LNCaP clone FGC (cell line): ENCODE measurements around the gene MEN1.

ENCODE experiments used
- DNase-seq: peaks from one replicate; pipeline ENCODE4 v3.0.0-alpha.2; 2011; ENCODE audit warnings: low read depth
- H3K4me3 ChIP-seq: 2 replicates; pipeline ENCODE4 v1.5.1; 2011; ENCODE audit warnings: mild to moderate bottlenecking, low read depth, low read length, control low read depth
- TF ChIP-seq, protein P1 (sequence below): IDR thresholded peaks from 2 replicates; pipeline ENCODE4 v1.5.1; 2012; ENCODE audit warnings: mild to moderate bottlenecking; ENCODE audit not compliant: control insufficient read depth, insufficient read depth; ENCODE audit errors: extremely low read depth

MEN1 gene

DNA sequence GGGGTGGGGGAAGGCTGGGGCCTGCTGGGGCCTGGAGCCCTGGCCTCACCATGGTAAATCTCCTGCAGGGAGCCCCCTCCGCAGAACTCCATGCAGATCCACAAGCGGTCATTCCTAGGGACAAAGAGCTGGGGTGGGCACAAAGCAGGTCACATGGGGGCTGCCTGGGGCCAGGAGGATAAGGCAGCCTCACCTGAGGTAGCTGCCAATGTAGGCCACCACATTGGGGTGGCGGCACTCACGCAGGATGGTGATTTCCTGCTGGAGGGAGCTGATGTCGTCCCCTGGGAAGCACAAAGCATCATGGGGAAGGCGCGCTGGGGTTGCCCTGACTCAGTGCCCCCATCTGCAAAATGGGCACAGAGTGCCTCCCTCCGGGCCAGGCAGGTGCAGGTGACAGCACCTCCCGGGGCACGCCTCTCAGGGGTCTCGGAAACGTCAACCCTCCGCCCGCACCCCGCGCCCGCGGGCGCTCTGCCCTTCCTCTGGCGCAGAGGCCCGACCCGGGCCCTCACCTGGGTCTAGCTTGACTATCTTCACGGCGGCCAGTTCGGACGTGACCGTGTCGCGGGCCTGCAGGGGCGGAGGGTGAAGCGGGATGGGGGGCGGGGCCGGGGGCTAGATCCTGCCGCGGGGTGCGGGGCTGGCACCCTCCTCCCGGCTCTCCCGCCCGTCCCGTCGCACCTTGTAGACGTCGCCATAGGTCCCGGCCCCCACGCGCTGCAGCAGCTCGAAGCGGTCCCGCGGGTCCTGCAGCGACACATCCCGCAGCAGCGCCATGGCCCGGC, 7.8 kb downstream of the MEN1 start:
- peak overlapping the region; percentile 49 for H3K4me3 ChIP-seq
- TF ChIP-seq, protein P1, sequence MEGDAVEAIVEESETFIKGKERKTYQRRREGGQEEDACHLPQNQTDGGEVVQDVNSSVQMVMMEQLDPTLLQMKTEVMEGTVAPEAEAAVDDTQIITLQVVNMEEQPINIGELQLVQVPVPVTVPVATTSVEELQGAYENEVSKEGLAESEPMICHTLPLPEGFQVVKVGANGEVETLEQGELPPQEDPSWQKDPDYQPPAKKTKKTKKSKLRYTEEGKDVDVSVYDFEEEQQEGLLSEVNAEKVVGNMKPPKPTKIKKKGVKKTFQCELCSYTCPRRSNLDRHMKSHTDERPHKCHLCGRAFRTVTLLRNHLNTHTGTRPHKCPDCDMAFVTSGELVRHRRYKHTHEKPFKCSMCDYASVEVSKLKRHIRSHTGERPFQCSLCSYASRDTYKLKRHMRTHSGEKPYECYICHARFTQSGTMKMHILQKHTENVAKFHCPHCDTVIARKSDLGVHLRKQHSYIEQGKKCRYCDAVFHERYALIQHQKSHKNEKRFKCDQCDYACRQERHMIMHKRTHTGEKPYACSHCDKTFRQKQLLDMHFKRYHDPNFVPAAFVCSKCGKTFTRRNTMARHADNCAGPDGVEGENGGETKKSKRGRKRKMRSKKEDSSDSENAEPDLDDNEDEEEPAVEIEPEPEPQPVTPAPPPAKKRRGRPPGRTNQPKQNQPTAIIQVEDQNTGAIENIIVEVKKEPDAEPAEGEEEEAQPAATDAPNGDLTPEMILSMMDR, result no peak
- no peak for DNase-seq

DNA sequence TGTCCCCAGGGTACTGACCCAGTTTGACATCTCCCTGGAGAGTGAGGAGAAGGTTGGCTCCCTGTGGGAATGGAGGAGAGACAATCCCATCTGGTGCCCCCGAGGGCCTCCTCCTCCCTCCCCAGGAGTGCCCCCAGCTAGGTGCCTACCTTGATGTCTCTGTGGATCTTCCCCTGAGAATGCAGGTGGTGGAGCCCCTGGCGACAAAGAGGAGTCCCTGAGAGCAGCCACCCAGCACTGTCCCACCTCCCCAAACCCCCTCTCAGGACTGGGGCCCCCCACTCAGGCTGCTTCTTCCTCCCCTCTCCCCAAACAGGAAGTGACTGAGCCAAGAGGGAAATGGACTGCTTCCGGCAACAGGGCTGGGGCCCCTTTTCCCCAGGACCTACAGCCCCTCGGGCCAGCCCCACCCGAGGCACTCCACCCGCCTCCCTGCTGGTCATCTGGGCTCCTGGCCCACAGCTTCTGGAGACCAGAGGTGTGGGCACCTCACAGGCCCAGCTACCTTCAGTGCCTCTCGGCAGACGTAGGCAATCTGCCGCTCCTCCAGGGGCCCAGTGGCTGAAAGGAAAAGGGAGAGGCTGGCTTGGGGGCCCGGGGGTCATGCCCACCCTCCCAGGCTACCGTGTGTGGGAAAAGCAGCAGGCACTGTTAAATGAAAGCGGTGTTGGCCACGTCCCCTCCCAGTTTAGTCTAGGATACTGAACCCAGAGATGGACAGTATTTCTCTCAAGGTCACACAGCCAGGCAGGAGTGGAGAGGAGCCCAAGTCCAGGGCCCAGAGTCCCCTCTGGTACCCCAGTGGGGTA, 8.6 kb downstream of the MEN1 start:
- DNase-seq, result no peak
- no peak overlapping the region; the same call in 1 of the 2 replicates for H3K4me3 ChIP-seq
- TF ChIP-seq, protein P1, result no peak

DNA sequence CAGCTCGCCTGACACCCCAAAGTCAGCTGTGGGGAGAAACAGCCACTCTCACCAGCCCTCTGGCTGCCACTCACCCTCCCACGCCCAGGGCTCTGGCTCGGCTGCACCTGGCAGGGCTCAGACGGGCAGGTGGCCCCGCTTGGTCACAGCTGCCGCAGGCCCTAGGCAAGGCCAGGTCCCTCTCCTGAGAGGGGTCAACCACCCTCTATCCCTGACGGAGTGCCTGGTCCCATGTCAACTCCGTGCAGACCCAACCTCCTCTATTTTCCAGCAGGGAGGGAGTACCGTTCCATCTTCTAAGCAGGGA, 9.2 kb downstream of the MEN1 start:
- DNase-seq, result no peak
- no peak overlapping the region for H3K4me3 ChIP-seq

DNA sequence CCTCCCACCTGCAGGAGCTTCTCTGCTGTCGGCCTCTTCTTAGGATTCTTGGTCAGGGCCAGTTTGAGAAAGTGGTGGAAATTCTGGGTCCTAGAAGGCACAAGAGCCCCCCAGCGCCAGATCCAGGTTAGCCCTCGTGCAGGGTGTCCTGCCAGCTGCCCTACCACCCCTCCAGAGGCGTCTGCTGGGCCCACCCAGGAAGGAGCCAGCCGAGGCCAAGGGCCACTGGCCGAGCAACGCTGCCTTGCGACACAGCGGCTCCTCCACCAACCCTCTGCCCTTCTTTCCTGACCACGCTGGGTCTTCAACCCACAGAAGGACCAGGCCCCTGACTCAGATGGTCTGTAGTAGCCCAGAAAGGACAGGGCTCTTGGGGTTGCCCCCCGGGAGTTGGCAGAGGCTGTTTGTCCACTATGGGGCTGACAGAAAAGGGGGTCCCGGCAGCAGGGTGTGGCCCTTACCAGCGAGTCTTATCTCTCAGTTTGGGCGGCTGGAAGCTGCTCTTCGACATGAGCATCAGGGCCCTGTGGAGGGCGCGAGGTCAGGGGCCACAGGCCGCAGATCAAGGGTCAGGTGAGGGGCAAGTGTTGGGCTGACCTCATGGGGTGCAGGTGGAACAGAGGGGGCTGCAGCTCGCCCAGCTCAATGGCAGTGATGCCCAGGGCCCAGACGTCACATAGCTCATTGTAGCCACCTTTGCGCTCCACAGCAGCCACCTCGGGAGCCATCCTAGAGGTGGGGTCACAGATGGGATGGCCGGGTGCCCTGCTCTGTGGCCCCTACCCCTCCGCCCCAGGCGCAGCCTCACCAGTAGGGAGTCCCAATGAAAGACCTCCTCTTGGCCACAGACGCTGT, 9.8 kb downstream of the MEN1 start:
- TF ChIP-seq, protein P1, result no peak
- no peak for DNase-seq
- H3K4me3 ChIP-seq, result no peak overlapping the region

More for the DNA sequence above, 9.2 kb downstream of the MEN1 start:
- TF ChIP-seq, protein P1, result no peak

DNA sequence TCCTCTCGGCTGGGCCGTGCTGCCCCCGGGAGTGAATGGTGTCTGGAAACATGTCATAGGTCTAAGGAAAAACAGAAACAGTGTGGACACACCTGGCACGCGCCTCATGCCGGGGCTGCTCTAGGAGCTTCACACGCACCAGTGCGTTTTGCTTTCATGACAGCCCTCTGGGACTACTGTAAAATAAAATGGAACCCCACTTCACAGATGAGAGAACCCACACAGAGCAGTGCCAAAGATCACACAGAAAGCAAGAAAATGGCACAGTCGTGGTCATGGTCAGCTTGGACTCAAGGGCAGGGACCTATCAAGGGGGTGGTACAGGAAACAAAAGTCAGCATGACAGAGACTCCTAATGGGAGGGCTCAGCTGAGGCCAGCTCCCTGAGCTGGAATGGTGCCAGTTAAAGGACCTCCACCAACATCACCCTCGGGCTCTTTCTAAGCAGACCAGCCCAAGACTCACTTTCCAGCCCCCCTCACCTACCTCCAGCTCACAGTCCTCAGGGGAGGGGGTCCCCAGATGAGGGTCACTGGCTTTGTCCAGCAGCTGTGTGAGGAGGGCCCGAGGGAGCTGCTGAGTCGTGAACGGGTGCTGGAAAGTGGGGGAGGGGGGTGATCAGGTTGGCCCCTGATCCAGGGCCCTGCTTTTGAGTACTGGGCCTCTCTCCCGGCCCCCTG, 10.6 kb downstream of the MEN1 start:
- TF ChIP-seq, protein P1, result no peak
- no peak overlapping the region for H3K4me3 ChIP-seq
- no peak for DNase-seq

DNA sequence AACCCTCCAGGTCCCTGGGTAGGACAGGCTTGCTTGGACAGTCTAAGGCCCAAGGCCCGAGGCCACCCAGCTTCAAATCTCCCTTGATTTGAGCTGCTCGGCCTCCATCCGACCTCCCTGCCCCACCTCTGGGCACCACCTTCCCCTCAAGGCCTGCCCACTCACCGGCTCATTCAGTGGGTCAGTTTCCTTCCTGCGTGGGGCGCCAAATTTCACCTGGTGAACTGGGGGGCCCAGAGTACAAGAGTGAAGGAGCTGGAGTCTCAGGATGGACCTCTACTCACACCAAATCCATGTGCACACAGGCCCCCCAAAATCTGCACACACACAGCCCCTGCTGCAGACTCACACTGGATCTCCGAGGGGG, 11.1 kb downstream of the MEN1 start:
- no peak for DNase-seq
- TF ChIP-seq, protein P1, result no peak
- H3K4me3 ChIP-seq, result no peak overlapping the region
